AG04450 (cell line): Measurements from ENCODE around the gene TRPV6. TPM values are rescaled to one million over a fixed set of nuclear protein-coding genes. Genes with fewer than 3 reads are reported as not detected.

ENCODE experiments used
- CTCF ChIA-PET: fragments of 300-600, 350-600 bp; formaldehyde crosslinking; extraction: SDS; loops from one replicate; lab custom pipeline; 2022; ENCODE audit warnings: antibody characterized with exemption, inconsistent platforms; lab: Charles Lee
- POLR2A ChIA-PET: fragments of 350-600 bp; formaldehyde crosslinking; extraction: SDS; loops from one replicate; lab custom pipeline; 2021; ENCODE audit warnings: antibody characterized with exemption, inconsistent platforms; lab: Yijun Ruan, JAX
- DNase-seq: peaks from one replicate; pipeline ENCODE4 v3.0.0-alpha.2; 2011; ENCODE audit warnings: low read depth, low spot score
- H3K27ac ChIP-seq: one replicate; pipeline ENCODE4 v1.5.1; 2012; ENCODE audit warnings: low read depth, low read length, control low read depth
- H3K27me3 ChIP-seq: one replicate; pipeline ENCODE4 v1.6.0; 2012; ENCODE audit warnings: low read length; ENCODE audit not compliant: control insufficient read depth, insufficient read depth
- H3K4me3 ChIP-seq: 2 replicates; pipeline ENCODE4 v1.5.1; 2011; ENCODE audit warnings: mild to moderate bottlenecking, low read depth, low read length, control low read depth
- H3K9me3 ChIP-seq: 2 replicates; pipeline ENCODE4 v1.5.1; 2012; ENCODE audit warnings: low read length; ENCODE audit not compliant: control insufficient read depth, insufficient read depth
- polyA plus RNA-seq: library from polyadenylated mRNA; depleted of rRNA; stranded (reverse); fragments of >200 nt; gene quantifications from 2 replicates; pipeline ENCODE4 v1.2.3, GENCODE V29; 2011
- TF ChIP-seq, protein P1 (sequence below): IDR thresholded peaks from 2 replicates; pipeline ENCODE4 v1.5.1; 2011; ENCODE audit warnings: low read depth, low read length, control low read depth, inconsistent platforms

Gene TRPV6
- polyA plus RNA-seq, 1 experiment = not detected

- no peaks in the 10 kb centered on the region for H3K27me3 ChIP-seq
- no peak overlapping the region for H3K4me3 ChIP-seq
- TF ChIP-seq, protein P1, sequence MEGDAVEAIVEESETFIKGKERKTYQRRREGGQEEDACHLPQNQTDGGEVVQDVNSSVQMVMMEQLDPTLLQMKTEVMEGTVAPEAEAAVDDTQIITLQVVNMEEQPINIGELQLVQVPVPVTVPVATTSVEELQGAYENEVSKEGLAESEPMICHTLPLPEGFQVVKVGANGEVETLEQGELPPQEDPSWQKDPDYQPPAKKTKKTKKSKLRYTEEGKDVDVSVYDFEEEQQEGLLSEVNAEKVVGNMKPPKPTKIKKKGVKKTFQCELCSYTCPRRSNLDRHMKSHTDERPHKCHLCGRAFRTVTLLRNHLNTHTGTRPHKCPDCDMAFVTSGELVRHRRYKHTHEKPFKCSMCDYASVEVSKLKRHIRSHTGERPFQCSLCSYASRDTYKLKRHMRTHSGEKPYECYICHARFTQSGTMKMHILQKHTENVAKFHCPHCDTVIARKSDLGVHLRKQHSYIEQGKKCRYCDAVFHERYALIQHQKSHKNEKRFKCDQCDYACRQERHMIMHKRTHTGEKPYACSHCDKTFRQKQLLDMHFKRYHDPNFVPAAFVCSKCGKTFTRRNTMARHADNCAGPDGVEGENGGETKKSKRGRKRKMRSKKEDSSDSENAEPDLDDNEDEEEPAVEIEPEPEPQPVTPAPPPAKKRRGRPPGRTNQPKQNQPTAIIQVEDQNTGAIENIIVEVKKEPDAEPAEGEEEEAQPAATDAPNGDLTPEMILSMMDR = no peak
- POLR2A ChIA-PET = no interaction called here
- peaks cover 30% of the 10 kb centered on the region for H3K9me3 ChIP-seq
- DNase-seq = no peak
- CTCF ChIA-PET = interaction anchor here (0.9 kb wide), 1 partner anchor 254 kb away, joined by 3 read pairs; no protein-coding TSS in a partner anchor
- no peak overlapping the region for H3K27ac ChIP-seq
Observed at GRCh38 chr7:142864980-142865747, 20.4 kb downstream of the TRPV6 start.

- no peak for DNase-seq
- peaks cover 27% of the 10 kb centered on the region; the same call in 1 of the 2 replicates for H3K9me3 ChIP-seq
- TF ChIP-seq, protein P1 = no peak
- no peaks in the 10 kb centered on the region for H3K27me3 ChIP-seq
- H3K27ac ChIP-seq = no peak overlapping the region
- no peak overlapping the region for H3K4me3 ChIP-seq
- ChIA-PET POLR2A (no interaction called here), CTCF (interaction anchor here (0.9 kb wide), 1 partner anchor 9 kb away, joined by 3 read pairs; the partner anchor contains the start of gene EPHB6)
Observed at GRCh38 chr7:142863891-142864685, 21.5 kb downstream of the TRPV6 start.

GRCh38 chr7:142862786-142863400 is 22.7 kb downstream of the TRPV6 start:
- Histone ChIP-seq H3K4me3 (no peak overlapping the region), H3K9me3 (peaks cover 22% of the 10 kb centered on the region; the same call in 1 of the 2 replicates), H3K27me3 (no peaks in the 10 kb centered on the region), H3K27ac (no peak overlapping the region)
- no peak for DNase-seq
- TF ChIP-seq, protein P1 = no peak
- ChIA-PET CTCF (no interaction called here), POLR2A (no interaction called here)

DNA sequence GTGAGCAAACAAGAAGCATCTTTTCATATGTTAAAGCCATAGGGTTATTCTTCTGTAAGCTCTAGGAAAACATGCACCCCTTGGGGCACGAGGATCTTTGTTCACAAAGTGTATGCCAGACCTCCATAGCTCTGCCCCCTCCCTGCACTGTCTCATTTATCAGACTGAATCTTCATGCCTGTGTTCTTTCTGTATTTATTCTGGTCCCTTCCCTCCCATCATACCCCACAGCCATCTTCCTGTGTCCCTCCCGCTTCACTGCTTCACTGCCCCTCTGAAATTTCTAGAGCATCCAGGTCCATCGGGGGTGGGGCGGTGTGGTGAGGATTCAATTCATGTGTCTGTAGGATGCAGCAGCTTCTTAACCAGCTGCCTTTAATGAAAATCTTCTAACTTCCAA is 23.2 kb downstream of the TRPV6 start:
- Histone ChIP-seq H3K27ac (no peak overlapping the region), H3K27me3 (no peaks in the 10 kb centered on the region), H3K4me3 (no peak overlapping the region), H3K9me3 (peaks cover 17% of the 10 kb centered on the region; the same call in 1 of the 2 replicates)
- ChIA-PET POLR2A (no interaction called here), CTCF (interaction anchor here (1.4 kb wide), 1 partner anchor 79 kb away, joined by 4 read pairs; no protein-coding TSS in a partner anchor)
- DNase-seq = no peak
- TF ChIP-seq, protein P1 = no peak
